Adipocyte (in vitro differentiated cells): ENCODE data around the gene ZNF862.

Source experiments
- DNase-seq: peaks from one replicate; pipeline ENCODE4 v3.0.0-alpha.2; 2015; ENCODE audit warnings: low read depth
- H3K27me3 ChIP-seq: replicated peaks from 2 replicates; pipeline ENCODE4 v1.7.0; 2013; ENCODE audit warnings: mild to moderate bottlenecking, low read length, moderate library complexity; ENCODE audit not compliant: control insufficient read depth, insufficient read depth
- H3K36me3 ChIP-seq: 2 replicates; pipeline ENCODE4 v1.7.0; 2013; ENCODE audit warnings: low read length, mild to moderate bottlenecking, moderate library complexity; ENCODE audit not compliant: control insufficient read depth, insufficient read depth, severe bottlenecking
- H3K4me1 ChIP-seq: 2 replicates; pipeline ENCODE4 v1.7.0; 2013; ENCODE audit warnings: mild to moderate bottlenecking, low read length, moderate library complexity; ENCODE audit not compliant: control insufficient read depth, insufficient read depth
- H3K4me3 ChIP-seq: 2 replicates; pipeline ENCODE4 v1.7.0; 2013; ENCODE audit warnings: mild to moderate bottlenecking, low read length, moderate library complexity
- H3K9ac ChIP-seq: 2 replicates; pipeline ENCODE4 v1.7.0; 2013; ENCODE audit warnings: mild to moderate bottlenecking, low read length, moderate library complexity
- H3K9me3 ChIP-seq: 2 replicates; pipeline ENCODE4 v1.7.0; 2013; ENCODE audit warnings: mild to moderate bottlenecking, low read length, moderate library complexity; ENCODE audit not compliant: control insufficient read depth

The ZNF862 gene

DNA sequence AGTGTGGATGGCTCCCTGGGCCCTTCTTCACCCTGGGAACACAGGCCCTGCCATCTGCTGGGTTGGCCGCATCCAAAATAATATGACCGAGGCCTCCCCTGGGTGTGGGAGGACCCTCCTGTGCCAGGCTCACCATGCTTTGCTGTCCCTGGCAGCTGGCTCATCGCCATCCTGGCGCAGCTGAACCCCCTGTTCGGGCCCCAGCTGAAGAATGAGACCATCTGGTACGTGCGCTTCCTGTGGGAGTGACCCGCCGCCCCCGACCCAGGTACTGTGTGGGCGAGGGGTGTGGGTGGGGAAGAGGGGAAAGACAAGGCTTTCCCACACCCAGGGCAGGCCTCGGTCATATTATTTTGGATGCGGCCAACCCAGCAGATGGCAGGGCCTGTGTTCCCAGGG lies 40.3 kb downstream of the ZNF862 start:
- no peaks in the 10 kb centered on the region for H3K4me1 ChIP-seq
- no peak overlapping the region for H3K4me3 ChIP-seq
- no peak overlapping the region for H3K9ac ChIP-seq
- no peak for DNase-seq
- H3K36me3 ChIP-seq = no peaks in the 10 kb centered on the region
- no peaks in the 10 kb centered on the region for H3K27me3 ChIP-seq
- no peaks in the 10 kb centered on the region for H3K9me3 ChIP-seq

DNA sequence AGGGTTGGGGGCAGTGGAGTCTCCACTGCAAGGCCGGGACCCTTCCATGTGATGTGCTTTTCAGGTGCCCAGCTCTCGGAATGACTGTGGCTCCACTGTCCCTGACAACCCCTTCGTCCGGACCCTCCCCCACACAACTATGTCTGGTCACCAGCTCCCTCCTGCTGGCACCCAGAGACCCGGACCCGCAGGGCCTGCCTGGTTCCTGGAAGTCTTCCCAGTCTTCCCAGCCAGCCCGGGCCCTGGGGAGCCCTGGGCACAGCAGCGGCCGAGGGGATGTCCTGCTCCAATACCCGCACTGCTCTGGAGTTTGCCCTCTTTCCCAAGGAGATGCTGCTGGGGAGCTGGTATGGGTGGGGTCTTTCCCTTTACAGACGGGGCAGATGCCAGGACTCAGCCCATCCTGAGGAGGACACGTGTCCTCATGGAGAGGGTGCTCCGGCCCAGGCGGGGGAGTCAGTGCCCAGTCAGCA lies 41.1 kb downstream of the ZNF862 start:
- no peaks in the 10 kb centered on the region for H3K4me1 ChIP-seq
- H3K27me3 ChIP-seq = no peaks in the 10 kb centered on the region
- no peaks in the 10 kb centered on the region for H3K36me3 ChIP-seq
- H3K9me3 ChIP-seq = no peaks in the 10 kb centered on the region
- H3K4me3 ChIP-seq = no peak overlapping the region
- no peak for DNase-seq
- H3K9ac ChIP-seq = no peak overlapping the region

DNA sequence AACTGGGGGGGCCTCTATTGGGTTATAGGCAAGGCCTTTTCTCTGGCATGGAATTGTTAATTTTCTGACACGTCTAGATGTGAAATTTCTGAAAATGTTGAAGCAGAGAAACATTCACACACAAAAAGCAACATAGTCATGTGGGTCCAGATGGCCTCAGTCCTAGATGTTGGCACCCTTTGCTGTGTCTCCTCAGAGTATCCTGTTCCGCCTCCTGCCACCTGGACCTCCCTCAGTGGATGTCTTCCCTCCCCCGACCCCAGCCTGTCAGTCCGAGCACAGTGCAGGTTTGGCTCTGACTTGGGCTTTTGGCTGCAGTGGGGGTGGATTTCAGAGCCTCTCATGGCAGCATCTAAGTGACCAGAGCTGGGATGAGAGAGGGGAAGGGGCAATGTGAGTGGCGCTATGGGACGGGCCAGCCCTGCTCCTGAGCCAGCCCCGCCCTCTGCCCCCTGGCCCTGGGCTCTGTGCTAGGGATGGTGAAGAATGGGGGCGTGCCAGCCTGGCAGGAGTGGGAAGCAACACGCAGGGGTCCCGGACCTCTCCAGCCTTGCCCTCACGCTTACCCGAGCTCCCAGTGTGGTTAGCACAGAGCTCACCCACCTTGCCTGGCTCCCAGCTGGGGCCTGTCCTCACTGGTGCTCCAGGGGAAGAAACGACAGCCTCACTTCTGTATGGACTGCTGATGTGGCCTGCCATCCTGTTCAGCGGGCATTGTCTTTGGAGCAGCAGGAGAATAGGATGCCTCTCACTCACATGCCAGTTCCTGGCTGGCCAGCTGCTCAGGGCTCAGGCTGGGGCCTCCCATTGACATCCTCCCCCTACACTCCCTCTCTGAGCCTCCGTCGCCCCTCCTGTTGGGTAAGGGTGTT lies 41.8 kb downstream of the ZNF862 start:
- Histone ChIP-seq H3K9me3 (no peaks in the 10 kb centered on the region), H3K27me3 (no peaks in the 10 kb centered on the region)
- no peak for DNase-seq

DNA sequence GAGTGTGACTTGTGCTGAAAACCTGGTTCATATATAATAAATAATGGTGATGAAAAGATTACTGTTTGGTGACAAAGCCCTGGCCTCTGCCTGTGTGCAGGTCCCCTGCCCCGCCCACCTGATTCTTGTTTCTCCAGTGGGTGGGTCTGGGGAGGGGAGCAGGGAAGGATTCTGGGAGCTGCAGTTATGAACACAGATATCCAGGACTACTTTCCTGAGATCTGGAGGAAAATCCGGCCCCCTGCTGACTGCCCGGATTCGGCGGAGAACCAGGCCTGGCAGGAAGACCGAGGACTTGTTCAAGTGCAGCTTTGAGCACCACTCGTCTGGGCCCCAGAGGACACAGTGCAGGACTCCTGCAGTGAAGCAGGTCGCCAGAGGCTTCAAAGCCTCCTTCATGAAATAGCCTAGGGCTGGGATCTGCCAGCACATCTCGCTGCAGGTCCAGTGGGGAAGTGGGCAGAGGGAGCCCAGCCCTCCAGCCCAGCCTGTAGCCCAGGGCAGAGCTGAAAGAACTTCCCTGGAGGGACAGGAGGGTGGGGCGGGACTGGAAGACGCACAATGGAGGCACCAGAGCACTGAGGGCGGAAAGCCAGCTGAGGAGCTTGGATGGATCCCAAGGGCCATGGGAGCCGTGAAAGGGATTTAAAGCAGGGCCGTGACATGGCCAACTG lies 42.6 kb downstream of the ZNF862 start:
- no peaks in the 10 kb centered on the region for H3K36me3 ChIP-seq
- H3K27me3 ChIP-seq = peaks cover 3% of the 10 kb centered on the region
- DNase-seq = no peak
- H3K4me1 ChIP-seq = peaks cover 4% of the 10 kb centered on the region
- H3K4me3 ChIP-seq = no peak overlapping the region
- no peak overlapping the region for H3K9ac ChIP-seq
- H3K9me3 ChIP-seq = no peaks in the 10 kb centered on the region

More for the DNA sequence above, 41.8 kb downstream of the ZNF862 start:
- Histone ChIP-seq H3K36me3 (no peaks in the 10 kb centered on the region), H3K4me1 (peaks cover 4% of the 10 kb centered on the region), H3K9ac (no peak overlapping the region), H3K4me3 (no peak overlapping the region)

DNA sequence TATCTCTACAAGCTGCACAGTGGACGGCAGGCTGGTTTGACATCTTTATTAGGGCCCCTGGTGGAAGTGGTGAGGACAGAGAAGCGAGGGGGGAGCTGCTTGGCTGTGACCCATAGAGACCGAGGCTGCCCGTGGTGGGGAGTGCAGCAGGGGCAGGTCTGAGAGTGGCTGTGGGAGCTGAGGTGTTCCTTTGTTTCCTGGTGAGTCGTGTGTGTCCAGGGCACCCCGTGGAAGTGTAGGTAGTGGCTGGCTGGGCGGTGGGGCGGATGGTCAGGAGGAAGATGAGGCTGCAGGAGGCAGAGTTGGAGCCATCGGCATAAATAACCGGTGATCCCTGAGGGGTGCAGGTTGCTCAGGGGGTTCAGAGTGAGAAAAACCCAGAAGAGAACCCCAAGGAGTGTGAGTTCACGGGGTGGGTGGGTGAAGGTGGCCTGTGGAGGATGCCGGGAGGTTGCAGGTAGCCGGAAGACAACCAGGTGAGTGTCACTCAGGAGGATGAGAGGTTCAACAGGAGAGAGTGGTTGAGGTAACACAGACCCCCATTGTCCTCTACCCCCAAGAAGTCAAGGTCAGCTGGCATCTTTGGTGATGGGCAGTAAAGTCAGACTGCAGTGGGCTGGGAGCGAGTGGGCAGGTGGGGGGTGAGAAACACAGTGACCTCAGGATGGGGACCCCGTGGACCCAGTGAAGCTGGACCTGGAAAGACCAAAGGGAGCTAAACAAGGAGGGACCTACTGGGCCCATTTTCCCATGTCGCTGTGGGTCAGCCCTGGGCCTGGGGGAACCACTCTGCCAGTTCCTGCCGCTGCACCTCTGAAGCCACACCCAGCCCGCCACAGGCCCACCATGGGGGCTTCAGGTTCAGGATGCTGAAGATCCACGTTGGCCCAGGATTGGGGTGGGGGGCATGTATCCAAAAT lies 43.4 kb downstream of the ZNF862 start:
- Histone ChIP-seq H3K36me3 (no peaks in the 10 kb centered on the region), H3K27me3 (peaks cover 3% of the 10 kb centered on the region), H3K9ac (no peak overlapping the region), H3K4me3 (no peak overlapping the region), H3K9me3 (no peaks in the 10 kb centered on the region), H3K4me1 (peaks cover 4% of the 10 kb centered on the region)
- DNase-seq = no peak

DNA sequence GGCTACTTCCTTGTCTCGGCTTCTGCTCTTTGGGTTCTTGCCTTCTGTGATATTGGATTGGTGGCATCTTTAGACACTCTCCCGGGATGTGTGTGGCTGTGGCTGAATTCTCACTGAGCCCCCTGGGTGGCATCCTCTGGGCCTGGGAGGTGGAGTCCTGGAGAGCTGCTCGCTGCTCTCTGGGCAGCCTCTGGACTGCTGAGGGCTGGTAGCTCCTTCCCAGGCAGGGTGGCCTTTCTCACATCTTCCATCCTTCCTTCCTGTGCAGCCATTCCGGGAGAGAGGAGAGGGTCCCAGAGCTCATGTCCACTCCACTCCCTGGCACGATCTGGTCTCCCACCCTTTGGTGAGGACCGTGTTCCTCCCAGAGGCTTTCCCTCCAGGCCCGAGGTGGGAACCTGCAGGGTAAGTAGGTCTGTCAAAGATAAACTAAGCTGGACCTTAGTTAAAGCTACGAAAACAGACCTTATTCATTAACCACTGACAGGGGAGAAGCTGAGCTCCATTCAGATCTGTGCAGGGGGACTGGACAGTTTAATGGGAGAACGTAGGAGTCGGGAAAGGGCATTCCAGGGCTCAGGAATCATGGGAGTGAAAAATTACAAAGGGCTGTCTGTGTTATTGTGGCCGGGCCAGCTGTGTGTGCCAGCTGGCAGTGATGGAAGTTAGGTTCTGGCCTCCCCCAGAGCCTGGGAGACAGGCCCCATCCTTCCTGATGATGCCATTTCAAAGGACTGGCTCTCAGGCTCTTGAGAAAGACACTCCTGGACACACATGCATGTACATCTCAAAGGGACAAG lies 44.3 kb downstream of the ZNF862 start:
- DNase-seq = no peak
- peaks cover 4% of the 10 kb centered on the region for H3K4me1 ChIP-seq
- no peak overlapping the region for H3K9ac ChIP-seq
- no peak overlapping the region for H3K4me3 ChIP-seq
- H3K9me3 ChIP-seq = no peaks in the 10 kb centered on the region
- peaks cover 3% of the 10 kb centered on the region for H3K27me3 ChIP-seq
- no peaks in the 10 kb centered on the region for H3K36me3 ChIP-seq

DNA sequence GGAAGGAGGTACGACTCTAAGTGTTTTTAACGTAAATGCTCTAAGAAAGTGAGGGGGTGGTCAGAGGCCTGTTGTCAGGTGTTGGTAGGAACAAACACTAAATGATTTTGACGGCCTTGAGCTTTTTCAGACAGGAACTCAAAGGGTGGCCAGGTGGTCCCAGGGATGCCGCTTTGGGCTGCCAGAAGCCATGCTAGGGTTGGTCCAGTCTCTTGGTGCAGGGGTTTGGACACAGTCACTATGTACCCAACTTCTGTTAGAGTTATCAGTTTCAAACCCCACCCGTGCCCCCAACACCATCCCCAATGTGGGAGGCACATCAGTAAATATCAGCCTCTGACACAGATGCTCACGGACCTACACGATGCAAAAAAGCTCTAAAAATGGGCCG lies 44.9 kb downstream of the ZNF862 start:
- peaks cover 4% of the 10 kb centered on the region for H3K4me1 ChIP-seq
- no peaks in the 10 kb centered on the region for H3K9me3 ChIP-seq
- H3K4me3 ChIP-seq = no peak overlapping the region
- peaks cover 3% of the 10 kb centered on the region for H3K27me3 ChIP-seq
- no peak for DNase-seq
- no peak overlapping the region for H3K9ac ChIP-seq
- H3K36me3 ChIP-seq = no peaks in the 10 kb centered on the region

DNA sequence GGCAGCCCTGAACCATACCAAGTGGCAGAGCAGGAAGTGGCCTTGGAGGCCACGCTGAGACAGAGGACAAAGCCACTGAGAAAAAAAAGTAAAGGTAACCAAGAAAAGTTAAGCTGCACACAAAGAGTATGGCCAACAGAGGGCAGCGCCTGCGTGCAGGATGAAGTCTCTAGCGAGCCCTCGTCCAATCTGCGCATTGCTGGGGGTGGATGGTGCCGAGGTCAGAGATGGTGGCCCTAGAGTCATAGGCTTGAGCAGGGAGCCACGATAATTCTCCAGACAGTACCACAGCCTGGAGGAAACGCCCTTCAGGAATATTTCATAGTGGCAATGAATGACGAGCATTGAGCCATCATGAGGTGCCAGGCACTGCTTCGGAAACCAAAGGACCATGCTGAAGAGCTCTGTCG lies 45.3 kb downstream of the ZNF862 start:
- Histone ChIP-seq H3K4me3 (no peak overlapping the region), H3K36me3 (no peaks in the 10 kb centered on the region), H3K27me3 (peaks cover 3% of the 10 kb centered on the region), H3K9me3 (no peaks in the 10 kb centered on the region), H3K9ac (no peak overlapping the region), H3K4me1 (peaks cover 4% of the 10 kb centered on the region)
- peak; percentile 62 for DNase-seq

DNA sequence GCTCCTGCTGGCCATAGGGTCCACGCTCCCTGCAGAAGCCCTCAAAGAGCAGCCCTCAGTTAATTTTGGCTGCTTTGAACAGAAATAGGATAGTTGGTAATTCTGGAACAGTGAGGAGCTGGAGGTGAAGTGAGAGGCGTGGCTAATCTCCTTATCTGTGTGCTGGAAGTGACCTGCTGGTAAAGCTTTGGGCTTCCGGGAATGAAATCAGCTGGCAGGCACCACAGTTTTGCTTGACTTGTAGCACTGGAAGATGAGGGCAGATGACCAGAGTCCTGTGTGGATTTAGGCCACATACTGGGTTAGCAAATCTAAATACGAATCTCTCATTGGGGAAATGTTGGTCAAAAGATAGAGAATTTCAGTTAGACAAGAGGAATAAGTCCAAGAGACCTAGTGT lies 45.8 kb downstream of the ZNF862 start:
- no peaks in the 10 kb centered on the region for H3K36me3 ChIP-seq
- H3K4me3 ChIP-seq = no peak overlapping the region
- H3K9ac ChIP-seq = no peak overlapping the region
- no peak for DNase-seq
- no peaks in the 10 kb centered on the region for H3K9me3 ChIP-seq
- H3K4me1 ChIP-seq = peaks cover 4% of the 10 kb centered on the region
- peaks cover 3% of the 10 kb centered on the region for H3K27me3 ChIP-seq

DNA sequence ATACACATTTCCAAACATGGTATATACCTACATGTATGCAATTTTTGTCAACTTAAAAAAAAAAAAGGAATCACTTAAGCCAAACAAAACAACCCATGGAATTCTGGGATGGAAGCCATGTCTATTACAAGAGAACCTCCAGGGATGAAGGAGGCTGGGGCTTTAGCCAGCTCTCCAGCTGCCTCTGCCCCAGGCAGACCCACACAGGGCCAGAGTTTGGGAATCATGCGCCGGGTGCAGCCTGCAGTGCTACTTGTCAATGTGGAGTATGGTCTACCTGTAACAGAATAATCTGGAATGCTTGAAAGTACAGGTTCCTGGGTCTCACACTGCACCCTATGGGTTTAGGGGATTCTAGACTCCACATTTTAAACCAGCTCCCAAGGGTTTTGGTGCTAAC lies 46.4 kb downstream of the ZNF862 start:
- H3K4me1 ChIP-seq = peaks cover 4% of the 10 kb centered on the region
- H3K9ac ChIP-seq = no peak overlapping the region
- no peak overlapping the region for H3K4me3 ChIP-seq
- H3K9me3 ChIP-seq = no peaks in the 10 kb centered on the region
- DNase-seq = no peak
- H3K36me3 ChIP-seq = no peaks in the 10 kb centered on the region
- peaks cover 3% of the 10 kb centered on the region for H3K27me3 ChIP-seq
